GM23248 (cell line): Measurements from ENCODE around the gene FAM186B.

Experiments
- EZH2 ChIP-seq: fragments of 200-600 bp; sonication (generic); IDR thresholded peaks from 2 replicates; pipeline ENCODE4 v1.6.1; 2018; ENCODE audit warnings: antibody characterized with exemption, mild to moderate bottlenecking; ENCODE audit not compliant: insufficient read depth, poor library complexity, severe bottlenecking
- EZH2phosphoT487 ChIP-seq: fragments of 200-600 bp; sonication (generic); IDR thresholded peaks from 2 replicates; pipeline ENCODE4 v1.6.1; 2018; ENCODE audit warnings: antibody characterized with exemption, moderate library complexity, mild to moderate bottlenecking, low read depth; ENCODE audit not compliant: insufficient read depth

DNA sequence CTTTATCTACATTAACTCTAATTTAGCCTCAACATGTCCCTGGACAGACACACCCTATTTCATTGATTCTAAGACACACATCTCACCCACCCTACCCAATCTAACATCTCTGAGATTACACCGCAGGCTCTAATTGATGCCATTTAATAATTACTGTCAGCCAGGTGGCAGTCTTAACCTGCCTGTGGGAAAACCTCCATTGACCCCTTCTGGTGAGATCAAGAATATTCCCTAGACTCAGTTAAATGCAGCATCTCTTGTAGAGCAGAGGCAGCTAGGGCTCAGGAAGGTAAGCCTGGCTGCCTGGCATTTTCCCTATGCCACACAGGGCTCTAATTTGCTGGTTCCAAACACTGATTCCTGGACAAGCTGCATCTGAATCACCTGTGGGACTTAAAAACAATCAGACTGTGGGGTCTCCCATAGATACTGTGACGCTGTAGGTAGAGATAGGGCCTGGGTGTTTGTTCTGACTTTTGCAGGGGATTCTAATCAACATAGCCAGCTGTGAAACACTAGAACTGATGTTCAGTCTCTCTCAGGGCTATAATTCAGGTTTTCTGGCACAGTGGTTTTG, 51.8 kb downstream of the FAM186B start:
- no peak for TF ChIP-seq EZH2
- TF ChIP-seq EZH2phosphoT487: no peak
